ENCODE data around the gene HOXA3.

The HOXA3 gene

GRCh38 chr7:27125986-27126394, 26.4 kb downstream of the HOXA3 start:
- no peak for DNase-seq

GRCh38 chr7:27124902-27125689, 27.3 kb downstream of the HOXA3 start:
- DNase-seq: no peak

- no peak for DNase-seq
Observed at GRCh38 chr7:27124096-27124901, 28.1 kb downstream of the HOXA3 start.

GRCh38 chr7:27123477-27124053, 28.8 kb downstream of the HOXA3 start:
- no peak for DNase-seq

GRCh38 chr7:27123007-27123476, 29.3 kb downstream of the HOXA3 start:
- no peak for DNase-seq

GRCh38 chr7:27122077-27122910, 30.1 kb downstream of the HOXA3 start:
- DNase-seq: no peak

- no peak for DNase-seq
Observed at GRCh38 chr7:27121684-27122076, 30.7 kb downstream of the HOXA3 start.

GRCh38 chr7:27119412-27119911, 32.9 kb downstream of the HOXA3 start:
- DNase-seq: no peak

GRCh38 chr7:27118580-27118979, 33.8 kb downstream of the HOXA3 start:
- no peak for DNase-seq

GRCh38 chr7:27117887-27118491, 34.4 kb downstream of the HOXA3 start:
- DNase-seq: no peak

- DNase-seq: no peak
Observed at GRCh38 chr7:27116962-27117886, 35.2 kb downstream of the HOXA3 start.

GRCh38 chr7:27116031-27116961, 36.1 kb downstream of the HOXA3 start:
- no peak for DNase-seq

- DNase-seq: no peak
Observed at GRCh38 chr7:27115221-27116026, 37.0 kb downstream of the HOXA3 start.

GRCh38 chr7:27114881-27115220, 37.5 kb downstream of the HOXA3 start:
- DNase-seq: no peak

- no peak for DNase-seq
Observed at GRCh38 chr7:27113991-27114769, 38.2 kb downstream of the HOXA3 start.

- no peak for DNase-seq
Observed at GRCh38 chr7:27112955-27113949, 39.1 kb downstream of the HOXA3 start.

GRCh38 chr7:27112361-27112760, 40.0 kb downstream of the HOXA3 start:
- no peak for DNase-seq

Measured in DMS153 (cell line).